Smooth muscle cell (in vitro differentiated cells): Measurements from ENCODE around the gene STK11. TPM values are rescaled to one million over a fixed set of nuclear protein-coding genes. Genes with fewer than 3 reads are reported as not detected.

Source experiments
- DNase-seq: peaks from one replicate; lab custom pipeline; 2025; ENCODE audit not compliant: unreplicated experiment; lab: John Stamatoyannopoulos, UW
- H2AFZ ChIP-seq: fragments of 200-600 bp; sonication (generic); 2 replicates; pipeline ENCODE4 v1.6.0; 2016; ENCODE audit warnings: antibody characterized with exemption, low read depth, mild to moderate bottlenecking
- H3F3A ChIP-seq: fragments of 200-600 bp; sonication (generic); 2 replicates; pipeline ENCODE4 v1.6.0; 2017; ENCODE audit warnings: antibody characterized with exemption, low read depth
- H3K27ac ChIP-seq: fragments of 200-600 bp; sonication (generic); 2 replicates; pipeline ENCODE4 v1.5.1; 2016; ENCODE audit warnings: low read depth, mild to moderate bottlenecking
- H3K27me3 ChIP-seq: fragments of 200-600 bp; sonication (generic); 2 replicates; pipeline ENCODE4 v1.6.1; 2016; ENCODE audit warnings: low read depth, mild to moderate bottlenecking
- H3K36me3 ChIP-seq: fragments of 200-600 bp; sonication (generic); 2 replicates; pipeline ENCODE4 v1.5.1; 2016; ENCODE audit warnings: low read depth
- H3K4me1 ChIP-seq: fragments of 200-600 bp; sonication (generic); 2 replicates; pipeline ENCODE4 v1.5.1; 2016; ENCODE audit warnings: low read depth
- H3K4me2 ChIP-seq: fragments of 200-600 bp; sonication (generic); 2 replicates; pipeline ENCODE4 v1.6.0; 2016; ENCODE audit warnings: mild to moderate bottlenecking
- H3K4me3 ChIP-seq: fragments of 200-600 bp; sonication (generic); 2 replicates; pipeline ENCODE4 v1.5.1; 2016; ENCODE audit warnings: mild to moderate bottlenecking
- H3K79me2 ChIP-seq: fragments of 200-600 bp; sonication (generic); 2 replicates; pipeline ENCODE4 v1.6.0; 2016; ENCODE audit warnings: low read depth, mild to moderate bottlenecking
- H3K9ac ChIP-seq: fragments of 200-600 bp; sonication (generic); 2 replicates; pipeline ENCODE4 v1.6.0; 2016; ENCODE audit warnings: low read depth
- H3K9me3 ChIP-seq: fragments of 200-600 bp; sonication (generic); replicated peaks from 2 replicates; pipeline ENCODE4 v1.5.1; 2016; ENCODE audit warnings: low read depth
- H4K20me1 ChIP-seq: fragments of 200-600 bp; sonication (generic); 2 replicates; pipeline ENCODE4 v1.6.0; 2016; ENCODE audit warnings: low read depth
- CTCF ChIP-seq: fragments of 200-600 bp; sonication (generic); IDR thresholded peaks from 2 replicates; pipeline ENCODE4 v1.5.1; 2017; ENCODE audit warnings: borderline replicate concordance, mild to moderate bottlenecking, antibody characterized with exemption; ENCODE audit not compliant: insufficient read depth, poor library complexity, severe bottlenecking
- WGBS: methylation state at CpG from one replicate; pipeline ENCODE4 v1.1.7; 2016; ENCODE audit warnings: low lambda C conversion rate; 5-methylcytosine and 5-hydroxymethylcytosine counted together
- polyA plus RNA-seq: library from polyadenylated mRNA; unstranded; fragments of >200 nt; fragmentation: Nextera tagmentation; extraction: Ambion mirVana; gene quantifications from 2 replicates; pipeline ENCODE4 v1.2.1, GENCODE V29; 2016
- total RNA-seq: library from RNA; depleted of rRNA; stranded (reverse); fragments of >200 nt; gene quantifications from 2 replicates; pipeline ENCODE4 v1.2.3, GENCODE V29; 2014

The STK11 gene
- total and polyA plus RNA-seq, 2 experiments from 2014 or later, result 23.6 to 62.3 TPM

GRCh38 chr19:1237027-1237659, 31.6 kb downstream of the STK11 start:
- Histone ChIP-seq H3K36me3 (no peaks in the 10 kb centered on the region), H3K4me2 (peak overlapping the region; percentile 95), H3K9me3 (no peaks in the 10 kb centered on the region), H3K4me3 (peak overlapping the region; percentile 64), H3K4me1 (peaks cover 12% of the 10 kb centered on the region), H3K27me3 (no peaks in the 10 kb centered on the region), H3K27ac (peak overlapping the region; percentile 47), H2AFZ (no peak overlapping the region), H3F3A (peaks cover 26% of the 10 kb centered on the region), H3K79me2 (peaks cover 13% of the 10 kb centered on the region), H3K9ac (peak overlapping the region; percentile 76), H4K20me1 (peaks cover 42% of the 10 kb centered on the region)
- 0% methylated on average over 24 of the region's 60 CpGs for WGBS
- DNase-seq, result no peak
- no peak for TF ChIP-seq CTCF

GRCh38 chr19:1237754-1238368, 32.3 kb downstream of the STK11 start, which contains the start of gene CBARP:
Gene CBARP, minus strand, starts transcription at chr19:1238005. Its CDS starts 1,905 bp downstream, at chr19:1236100.
- H3K4me3 ChIP-seq, result peak within 1 kb of the TSS; percentile 64
- H3K4me1 ChIP-seq, result peaks cover 15% of the 10 kb centered on the region
- H3K9ac ChIP-seq, result peak within 1 kb of the TSS; percentile 76
- H4K20me1 ChIP-seq, result peaks cover 35% of the 10 kb centered on the region
- TF ChIP-seq CTCF, result no peak
- H3K9me3 ChIP-seq, result no peaks in the 10 kb centered on the region
- peak; percentile 22 for DNase-seq
- WGBS, result under 1% methylated on average over 21 of the region's 87 CpGs
- peaks cover 20% of the 10 kb centered on the region for H3F3A ChIP-seq
- H2AFZ ChIP-seq, result no peak within 1 kb of the TSS
- no peaks in the 10 kb centered on the region for H3K27me3 ChIP-seq
- H3K36me3 ChIP-seq, result no peaks in the 10 kb centered on the region
- H3K27ac ChIP-seq, result peak within 1 kb of the TSS; percentile 88
- H3K79me2 ChIP-seq, result peaks cover 20% of the 10 kb centered on the region
- peak within 1 kb of the TSS; percentile 95 for H3K4me2 ChIP-seq

GRCh38 chr19:1238369-1239303, 33.1 kb downstream of the STK11 start:
- Histone ChIP-seq H3K4me2 (peak overlapping the region; percentile 82), H3K9me3 (no peaks in the 10 kb centered on the region), H3K4me3 (peak overlapping the region; percentile 40), H4K20me1 (peaks cover 29% of the 10 kb centered on the region), H2AFZ (no peak overlapping the region), H3K27ac (peak overlapping the region; percentile 88), H3K36me3 (no peaks in the 10 kb centered on the region), H3F3A (peaks cover 19% of the 10 kb centered on the region), H3K27me3 (no peaks in the 10 kb centered on the region), H3K4me1 (peaks cover 15% of the 10 kb centered on the region), H3K9ac (no peak overlapping the region), H3K79me2 (peaks cover 25% of the 10 kb centered on the region)
- 80% methylated on average over 32 of the region's 34 CpGs for WGBS
- TF ChIP-seq CTCF, result no peak
- no peak for DNase-seq
